Measurements from ENCODE around the gene SFN.

- TF ChIP-seq CTCF (IDR thresholded peaks at IDR 0.05), result no peak
- no peak for TF ChIP-seq EZH2phosphoT487 (IDR thresholded peaks at IDR 0.05)
These were observed 9.3 kb upstream of the SFN start for GRCh38 chr1:26853600-26853999.

Data from neural progenitor cell (in vitro differentiated cells).